ENCODE results near the gene EFCC1. TPM values are rescaled to one million over a fixed set of nuclear protein-coding genes. Genes with fewer than 3 reads are reported as not detected.

The EFCC1 gene
- total and polyA plus RNA-seq, 2 of the 13 experiments (the other 11 are each of a cell fraction or from before 2014, with no cell fraction given) = not detected

DNA sequence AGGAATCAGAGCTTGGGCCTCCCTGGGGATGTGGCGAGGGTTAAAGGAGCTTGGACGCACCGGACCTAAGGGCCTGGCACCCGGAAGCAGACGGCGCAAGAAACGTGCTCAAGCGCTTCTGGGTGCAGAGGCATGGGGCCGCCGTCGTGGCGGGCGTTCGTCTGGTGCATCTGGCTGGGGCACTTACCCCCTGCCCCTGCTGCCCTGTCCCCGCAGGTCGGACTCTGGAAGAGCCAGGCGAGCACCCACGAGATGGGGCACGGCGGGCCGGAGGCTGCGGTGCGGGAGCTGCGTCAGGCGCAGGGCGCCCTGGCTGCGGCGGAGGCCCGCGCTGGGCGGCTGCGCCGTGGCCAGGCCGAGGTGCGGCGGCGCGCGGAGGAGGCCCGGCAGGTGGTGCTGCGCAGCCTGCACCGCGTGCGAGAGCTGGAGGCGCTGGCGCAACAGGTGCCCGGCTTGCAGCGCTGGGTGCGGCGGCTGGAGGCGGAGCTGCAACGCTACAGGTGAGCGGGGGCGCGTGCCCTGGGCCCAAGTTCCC is 2.5 kb downstream of the EFCC1 start (continued):
- TF ChIP-seq HES4 (CRISPR knock-in tag; IDR thresholded peaks at IDR 0.05; ENCODE audit: borderline replicate concordance) = no peak
- no peak for TF ChIP-seq ZBTB3 (CRISPR knock-in tag; IDR thresholded peaks at IDR 0.05; ENCODE audit: borderline replicate concordance, low read depth)
- TF ChIP-seq, protein P1, sequence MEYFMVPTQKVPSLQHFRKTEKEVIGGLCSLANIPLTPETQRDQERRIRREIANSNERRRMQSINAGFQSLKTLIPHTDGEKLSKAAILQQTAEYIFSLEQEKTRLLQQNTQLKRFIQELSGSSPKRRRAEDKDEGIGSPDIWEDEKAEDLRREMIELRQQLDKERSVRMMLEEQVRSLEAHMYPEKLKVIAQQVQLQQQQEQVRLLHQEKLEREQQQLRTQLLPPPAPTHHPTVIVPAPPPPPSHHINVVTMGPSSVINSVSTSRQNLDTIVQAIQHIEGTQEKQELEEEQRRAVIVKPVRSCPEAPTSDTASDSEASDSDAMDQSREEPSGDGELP (IDR thresholded peaks at IDR 0.05; ENCODE audit: borderline replicate concordance, low read depth) = no peak; the same call in 1 of the 2 replicates
- TF ChIP-seq, protein P2, sequence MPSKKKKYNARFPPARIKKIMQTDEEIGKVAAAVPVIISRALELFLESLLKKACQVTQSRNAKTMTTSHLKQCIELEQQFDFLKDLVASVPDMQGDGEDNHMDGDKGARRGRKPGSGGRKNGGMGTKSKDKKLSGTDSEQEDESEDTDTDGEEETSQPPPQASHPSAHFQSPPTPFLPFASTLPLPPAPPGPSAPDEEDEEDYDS (CRISPR knock-in tag; IDR thresholded peaks at IDR 0.05) = no peak
- TF ChIP-seq, protein P3, sequence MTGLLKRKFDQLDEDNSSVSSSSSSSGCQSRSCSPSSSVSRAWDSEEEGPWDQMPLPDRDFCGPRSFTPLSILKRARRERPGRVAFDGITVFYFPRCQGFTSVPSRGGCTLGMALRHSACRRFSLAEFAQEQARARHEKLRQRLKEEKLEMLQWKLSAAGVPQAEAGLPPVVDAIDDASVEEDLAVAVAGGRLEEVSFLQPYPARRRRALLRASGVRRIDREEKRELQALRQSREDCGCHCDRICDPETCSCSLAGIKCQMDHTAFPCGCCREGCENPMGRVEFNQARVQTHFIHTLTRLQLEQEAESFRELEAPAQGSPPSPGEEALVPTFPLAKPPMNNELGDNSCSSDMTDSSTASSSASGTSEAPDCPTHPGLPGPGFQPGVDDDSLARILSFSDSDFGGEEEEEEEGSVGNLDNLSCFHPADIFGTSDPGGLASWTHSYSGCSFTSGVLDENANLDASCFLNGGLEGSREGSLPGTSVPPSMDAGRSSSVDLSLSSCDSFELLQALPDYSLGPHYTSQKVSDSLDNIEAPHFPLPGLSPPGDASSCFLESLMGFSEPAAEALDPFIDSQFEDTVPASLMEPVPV (CRISPR knock-in tag; IDR thresholded peaks at IDR 0.05) = no peak
- TF ChIP-seq, protein P4, sequence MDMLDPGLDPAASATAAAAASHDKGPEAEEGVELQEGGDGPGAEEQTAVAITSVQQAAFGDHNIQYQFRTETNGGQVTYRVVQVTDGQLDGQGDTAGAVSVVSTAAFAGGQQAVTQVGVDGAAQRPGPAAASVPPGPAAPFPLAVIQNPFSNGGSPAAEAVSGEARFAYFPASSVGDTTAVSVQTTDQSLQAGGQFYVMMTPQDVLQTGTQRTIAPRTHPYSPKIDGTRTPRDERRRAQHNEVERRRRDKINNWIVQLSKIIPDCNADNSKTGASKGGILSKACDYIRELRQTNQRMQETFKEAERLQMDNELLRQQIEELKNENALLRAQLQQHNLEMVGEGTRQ (IDR thresholded peaks at IDR 0.05; ENCODE audit: low read depth, low read length) = no peak
- TF ChIP-seq, protein P4 (CRISPR knock-in tag; IDR thresholded peaks at IDR 0.05; ENCODE audit: borderline replicate concordance) = no peak
- peak; percentile 81 for TF ChIP-seq RAD21 (CRISPR knock-in tag; IDR thresholded peaks at IDR 0.05)
- peak; percentile 75 for TF ChIP-seq CCDC6 (CRISPR knock-in tag; IDR thresholded peaks at IDR 0.05)
- no peak for TF ChIP-seq REXO4 (CRISPR knock-in tag; IDR thresholded peaks at IDR 0.05; ENCODE audit: borderline replicate concordance)
- TF ChIP-seq NBN (conservative IDR thresholded peaks at IDR 0.05) = no peak
- no peak for TF ChIP-seq TBL1XR1 (IDR thresholded peaks at IDR 0.05; ENCODE audit: borderline replicate concordance, low read length, partially characterized antibody)
- no peak for TF ChIP-seq TCF7 (IDR thresholded peaks at IDR 0.05; ENCODE audit: low read depth)
- no peak for TF ChIP-seq STAT5B (CRISPR knock-in tag; IDR thresholded peaks at IDR 0.05)
- TF ChIP-seq, protein P5, sequence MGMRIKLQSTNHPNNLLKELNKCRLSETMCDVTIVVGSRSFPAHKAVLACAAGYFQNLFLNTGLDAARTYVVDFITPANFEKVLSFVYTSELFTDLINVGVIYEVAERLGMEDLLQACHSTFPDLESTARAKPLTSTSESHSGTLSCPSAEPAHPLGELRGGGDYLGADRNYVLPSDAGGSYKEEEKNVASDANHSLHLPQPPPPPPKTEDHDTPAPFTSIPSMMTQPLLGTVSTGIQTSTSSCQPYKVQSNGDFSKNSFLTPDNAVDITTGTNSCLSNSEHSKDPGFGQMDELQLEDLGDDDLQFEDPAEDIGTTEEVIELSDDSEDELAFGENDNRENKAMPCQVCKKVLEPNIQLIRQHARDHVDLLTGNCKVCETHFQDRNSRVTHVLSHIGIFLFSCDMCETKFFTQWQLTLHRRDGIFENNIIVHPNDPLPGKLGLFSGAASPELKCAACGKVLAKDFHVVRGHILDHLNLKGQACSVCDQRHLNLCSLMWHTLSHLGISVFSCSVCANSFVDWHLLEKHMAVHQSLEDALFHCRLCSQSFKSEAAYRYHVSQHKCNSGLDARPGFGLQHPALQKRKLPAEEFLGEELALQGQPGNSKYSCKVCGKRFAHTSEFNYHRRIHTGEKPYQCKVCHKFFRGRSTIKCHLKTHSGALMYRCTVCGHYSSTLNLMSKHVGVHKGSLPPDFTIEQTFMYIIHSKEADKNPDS (CRISPR knock-in tag; IDR thresholded peaks at IDR 0.05) = no peak
- TF ChIP-seq ZNF24 (IDR thresholded peaks at IDR 0.05) = no peak
- TF ChIP-seq, protein P6, sequence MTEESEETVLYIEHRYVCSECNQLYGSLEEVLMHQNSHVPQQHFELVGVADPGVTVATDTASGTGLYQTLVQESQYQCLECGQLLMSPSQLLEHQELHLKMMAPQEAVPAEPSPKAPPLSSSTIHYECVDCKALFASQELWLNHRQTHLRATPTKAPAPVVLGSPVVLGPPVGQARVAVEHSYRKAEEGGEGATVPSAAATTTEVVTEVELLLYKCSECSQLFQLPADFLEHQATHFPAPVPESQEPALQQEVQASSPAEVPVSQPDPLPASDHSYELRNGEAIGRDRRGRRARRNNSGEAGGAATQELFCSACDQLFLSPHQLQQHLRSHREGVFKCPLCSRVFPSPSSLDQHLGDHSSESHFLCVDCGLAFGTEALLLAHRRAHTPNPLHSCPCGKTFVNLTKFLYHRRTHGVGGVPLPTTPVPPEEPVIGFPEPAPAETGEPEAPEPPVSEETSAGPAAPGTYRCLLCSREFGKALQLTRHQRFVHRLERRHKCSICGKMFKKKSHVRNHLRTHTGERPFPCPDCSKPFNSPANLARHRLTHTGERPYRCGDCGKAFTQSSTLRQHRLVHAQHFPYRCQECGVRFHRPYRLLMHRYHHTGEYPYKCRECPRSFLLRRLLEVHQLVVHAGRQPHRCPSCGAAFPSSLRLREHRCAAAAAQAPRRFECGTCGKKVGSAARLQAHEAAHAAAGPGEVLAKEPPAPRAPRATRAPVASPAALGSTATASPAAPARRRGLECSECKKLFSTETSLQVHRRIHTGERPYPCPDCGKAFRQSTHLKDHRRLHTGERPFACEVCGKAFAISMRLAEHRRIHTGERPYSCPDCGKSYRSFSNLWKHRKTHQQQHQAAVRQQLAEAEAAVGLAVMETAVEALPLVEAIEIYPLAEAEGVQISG (CRISPR knock-in tag; IDR thresholded peaks at IDR 0.05) = peak; percentile 47; the same call in 1 of the 2 replicates
- TF ChIP-seq ZFP37 (CRISPR knock-in tag; IDR thresholded peaks at IDR 0.05; ENCODE audit: borderline replicate concordance) = no peak
- no peak for TF ChIP-seq ZNF670 (CRISPR knock-in tag; IDR thresholded peaks at IDR 0.05; ENCODE audit: borderline replicate concordance)

All from HepG2 (cell line).